Adrenal gland (tissue), 12 donors: ENCODE results near the gene TBC1D7. TPM values are rescaled to one million over a fixed set of nuclear protein-coding genes. Genes with fewer than 3 reads are reported as not detected.

ENCODE experiments used
- DNase-seq, 7 donors: peaks; one replicate each; pipeline ENCODE4 v3.0.0-alpha.2; 2019 to 2020
- H3K27ac ChIP-seq, 5 donors: fragments of 200-600 bp; sonication (generic) in 4 of 5; 1 replicate in 3 of 5; 2 replicates in 2 of 5; pipeline versions ENCODE4 v1.5.1 to v1.8.0; 2016 to 2020; ENCODE audit warnings: mild to moderate bottlenecking in 1 of 5
- H3K27me3 ChIP-seq: fragments of 200-600 bp; 2 replicates; pipeline ENCODE4 v1.8.0; 2021
- H3K36me3 ChIP-seq, 2 donors: fragments of 200-600 bp; replicated peaks in 1 of 2; 1 replicate in 1 of 2; 2 replicates in 1 of 2; pipeline versions ENCODE4 v1.5.1 to v1.8.0; 2018 to 2022
- H3K4me1 ChIP-seq, 2 donors: fragments of 200-600 bp; replicated peaks in 1 of 2; 1 replicate in 1 of 2; 2 replicates in 1 of 2; pipeline versions ENCODE4 v1.5.1 to v1.8.0; 2018 to 2021
- H3K4me3 ChIP-seq, 4 donors: fragments of 200-600 bp; sonication (generic) in 3 of 4; one replicate each; pipeline ENCODE4 v1.5.1; 2016 to 2018
- H3K9me3 ChIP-seq, 3 donors: fragments of 200-600 bp; sonication (generic) in 1 of 3; replicated peaks in 1 of 3; 1 replicate in 2 of 3; 2 replicates in 1 of 3; pipeline versions ENCODE4 v1.5.1 to v1.8.0; 2016 to 2021
- POLR2A ChIP-seq, 2 donors: fragments of 450-650 bp; IDR thresholded peaks; one replicate each; pipeline ENCODE4 v1.6.1; 2017; ENCODE audit warnings: antibody characterized with exemption in 2 of 2, mild to moderate bottlenecking in 2 of 2, moderate library complexity in 1 of 2
- WGBS, 4 donors: extraction: QIAGEN DNeasy Blood & Tissue Kit in 2 of 4; methylation state at CpG; one replicate each; pipeline versions ENCODE4 v1.1.5 to v1.1.7; 2013 to 2017; 5-methylcytosine and 5-hydroxymethylcytosine counted together
- intact Hi-C, 2 donors: fragments of 100-400 bp; cut with DNase I; formaldehyde crosslinking; loops; one replicate each; pipeline versions ENCODE4 v1.14.1 to v1.15.0; 2022 to 2023
- polyA plus RNA-seq, 3 donors: library from polyadenylated mRNA; stranded (reverse); fragments of 200-250 nt in 2 of 3; fragments of 350-450 nt in 1 of 3; fragmentation: Illumina TruSeq in 1 of 3; extraction: RNeasy Lipid Tissue Mini Kit (QIAGEN cat#74804) in 1 of 3; gene quantifications; one replicate each; pipeline ENCODE4 v1.2.3, GENCODE V29; 2013 to 2014
- total RNA-seq, 9 donors: library from RNA; depleted of rRNA in 4 of 9; stranded (reverse); fragments of >200 nt in 4 of 9; fragments of 120-200 nt in 1 of 9; fragmentation: NEBNext Ultra II Directional in 1 of 9; extraction: Animal tissue kit (Norgen Biotek cat#: 25700) in 1 of 9; gene quantifications; one replicate each; pipeline versions ENCODE4 v1.1.0 to v1.2.4, GENCODE V29; 2013 to 2023
- TF ChIP-seq, protein P1 (sequence below), 6 experiments: fragments of 450-650 bp in 4 of 6; fragments of 200-600 bp in 2 of 6; sonication (generic) in 1 of 6; IDR thresholded peaks; 1 replicate in 5 of 6; 2 replicates in 1 of 6; pipeline versions ENCODE4 v1.5.1 to v1.8.0; 2016 to 2021; ENCODE audit warnings: antibody characterized with exemption in 6 of 6, mild to moderate bottlenecking in 2 of 6, moderate library complexity in 1 of 6
- donor health status: healthy with polysubstance abuse.
- donor health status: Bipolar disorder and iron deficiency.
- donor health status: DM: yes; HTN: yes; CAD: no.
- donor health status: DM: no; HTN: no; CAD: no.
- donor health status: DM: no; HTN: no; CAD: no.
- donor health status: DM: yes; HTN: yes; CAD: no.

TBC1D7 gene
- total and polyA plus RNA-seq, 12 donors = 8.0 to 23.0 (median 12.4) TPM

DNA sequence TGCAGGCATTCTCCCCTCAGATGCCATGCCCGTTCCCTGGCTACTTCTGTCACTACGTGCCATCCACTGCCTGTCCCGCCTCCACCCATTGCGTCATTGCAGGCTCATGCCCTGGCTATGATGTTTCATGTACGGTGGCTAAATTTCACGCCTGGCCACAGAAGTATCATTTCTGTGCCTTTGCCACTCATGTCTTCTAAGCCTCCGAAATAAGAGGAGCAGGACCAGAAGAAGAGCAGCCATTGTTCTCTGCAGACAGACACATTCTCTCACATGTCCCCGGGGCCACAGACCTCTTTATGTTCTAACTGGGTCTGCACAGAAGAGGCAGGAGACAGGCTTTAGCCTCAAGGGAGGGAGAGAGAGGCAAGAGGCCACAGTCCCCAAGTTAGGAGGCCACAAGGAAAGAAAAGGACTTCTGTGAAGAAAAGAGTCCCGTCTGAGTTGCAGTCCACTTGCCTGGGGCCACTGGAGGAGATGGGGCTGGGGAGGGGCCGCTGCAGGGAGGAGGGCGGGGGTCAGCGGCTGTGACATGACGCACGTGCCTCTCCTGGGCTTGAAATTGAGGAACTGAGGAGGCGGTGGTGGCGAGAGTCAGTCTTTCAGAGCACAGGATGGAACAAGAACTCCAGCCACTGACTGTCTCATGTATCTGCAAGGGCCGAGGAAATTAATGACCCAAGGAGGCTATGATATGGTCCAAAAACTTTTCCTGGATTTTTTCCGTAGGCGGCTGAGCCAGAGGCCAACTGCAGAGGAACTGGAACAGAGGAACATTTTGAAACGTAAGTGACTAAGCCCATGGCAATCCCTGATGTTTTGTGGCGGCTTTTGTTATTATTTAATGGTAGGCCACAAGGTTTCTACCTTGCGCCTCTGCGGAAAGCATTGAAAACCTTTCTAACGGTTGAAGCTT, 55.9 kb downstream of the TBC1D7 start:
- DNase-seq = peak; percentile 31 to 67 (median 43)
- no peak for TF ChIP-seq POLR2A (IDR thresholded peaks at IDR 0.05)
- TF ChIP-seq, protein P1, sequence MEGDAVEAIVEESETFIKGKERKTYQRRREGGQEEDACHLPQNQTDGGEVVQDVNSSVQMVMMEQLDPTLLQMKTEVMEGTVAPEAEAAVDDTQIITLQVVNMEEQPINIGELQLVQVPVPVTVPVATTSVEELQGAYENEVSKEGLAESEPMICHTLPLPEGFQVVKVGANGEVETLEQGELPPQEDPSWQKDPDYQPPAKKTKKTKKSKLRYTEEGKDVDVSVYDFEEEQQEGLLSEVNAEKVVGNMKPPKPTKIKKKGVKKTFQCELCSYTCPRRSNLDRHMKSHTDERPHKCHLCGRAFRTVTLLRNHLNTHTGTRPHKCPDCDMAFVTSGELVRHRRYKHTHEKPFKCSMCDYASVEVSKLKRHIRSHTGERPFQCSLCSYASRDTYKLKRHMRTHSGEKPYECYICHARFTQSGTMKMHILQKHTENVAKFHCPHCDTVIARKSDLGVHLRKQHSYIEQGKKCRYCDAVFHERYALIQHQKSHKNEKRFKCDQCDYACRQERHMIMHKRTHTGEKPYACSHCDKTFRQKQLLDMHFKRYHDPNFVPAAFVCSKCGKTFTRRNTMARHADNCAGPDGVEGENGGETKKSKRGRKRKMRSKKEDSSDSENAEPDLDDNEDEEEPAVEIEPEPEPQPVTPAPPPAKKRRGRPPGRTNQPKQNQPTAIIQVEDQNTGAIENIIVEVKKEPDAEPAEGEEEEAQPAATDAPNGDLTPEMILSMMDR (IDR thresholded peaks at IDR 0.05) = no peak
- 74 to 78% (median 76%) methylated on average over 24 of the region's 24 CpGs for WGBS, 4 donors
- Histone ChIP-seq H3K9me3 (no peaks in the 10 kb centered on the region), H3K27ac (peak overlapping the region in 1 of 5 donors; percentile 14), H3K27me3 (no peaks in the 10 kb centered on the region), H3K4me3 (peak overlapping the region in 1 of 4 donors; percentile 36), H3K4me1 (no peaks in the 10 kb centered on the region), H3K36me3 (no peaks in the 10 kb centered on the region)
- intact Hi-C loops = no loop called here

DNA sequence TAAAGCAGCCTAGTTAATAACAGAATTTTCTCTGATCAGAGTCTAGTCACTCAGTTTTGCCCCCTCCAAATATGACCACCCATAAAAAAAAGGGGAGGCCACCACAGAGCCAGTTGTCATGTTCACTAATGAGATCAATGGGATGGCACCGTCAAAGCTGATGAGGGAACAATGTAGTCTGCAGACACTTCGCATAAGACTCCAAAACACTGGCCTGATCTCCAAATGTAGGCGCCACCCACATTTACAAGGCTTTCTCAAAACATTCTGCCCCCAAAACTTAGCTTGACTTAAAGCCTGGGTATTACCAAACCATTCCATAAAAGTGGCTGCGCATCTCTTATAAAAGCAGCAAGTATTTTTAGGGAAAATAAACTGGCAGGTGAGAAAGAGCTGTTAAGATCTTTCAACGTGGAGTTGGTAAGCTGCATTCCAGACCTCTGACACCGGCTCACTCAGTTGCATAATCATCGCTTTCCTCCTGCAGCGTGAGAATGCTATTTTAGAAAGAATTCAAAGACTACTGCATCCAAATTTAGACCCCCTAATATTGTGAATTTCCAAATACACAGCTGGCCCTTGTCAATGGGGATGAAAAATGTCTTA, 59.3 kb downstream of the TBC1D7 start:
- WGBS, 4 donors = 72 to 79% (median 75%) methylated on average over 8 of the region's 8 CpGs
- Histone ChIP-seq H3K27ac (no peak overlapping the region), H3K27me3 (no peaks in the 10 kb centered on the region), H3K4me3 (no peak overlapping the region), H3K36me3 (no peaks in the 10 kb centered on the region), H3K9me3 (no peaks in the 10 kb centered on the region), H3K4me1 (no peaks in the 10 kb centered on the region)
- TF ChIP-seq, protein P1 (IDR thresholded peaks at IDR 0.05) = no peak
- no peak for TF ChIP-seq POLR2A (IDR thresholded peaks at IDR 0.05)
- intact Hi-C loops = no loop called here
- no peak for DNase-seq

- 81 to 90% (median 85%) methylated on average over 2 of the region's 2 CpGs for WGBS, 4 donors
- intact Hi-C loops = no loop called here
- no peak for DNase-seq
Observed at GRCh38 chr6:13267142-13267651, 61.1 kb downstream of the TBC1D7 start.

GRCh38 chr6:13263669-13264068, 64.7 kb downstream of the TBC1D7 start:
- intact Hi-C loops = no loop called here
- no peak overlapping the region for H3K4me3 ChIP-seq
- TF ChIP-seq POLR2A (IDR thresholded peaks at IDR 0.05) = no peak
- TF ChIP-seq, protein P1 (IDR thresholded peaks at IDR 0.05) = no peak
- no peaks in the 10 kb centered on the region for H3K27me3 ChIP-seq
- H3K4me1 ChIP-seq = no peaks in the 10 kb centered on the region
- DNase-seq = no peak
- no peaks in the 10 kb centered on the region for H3K9me3 ChIP-seq
- no peaks in the 10 kb centered on the region for H3K36me3 ChIP-seq
- no peak overlapping the region for H3K27ac ChIP-seq
- WGBS, 4 donors = 89 to 92% (median 90%) methylated on average over 6 of the region's 6 CpGs

More at GRCh38 chr6:13267142-13267651, 61.1 kb downstream of the TBC1D7 start:
- Histone ChIP-seq H3K27ac (no peak overlapping the region), H3K4me3 (no peak overlapping the region), H3K36me3 (no peaks in the 10 kb centered on the region), H3K9me3 (no peaks in the 10 kb centered on the region), H3K27me3 (no peaks in the 10 kb centered on the region), H3K4me1 (no peaks in the 10 kb centered on the region)
- TF ChIP-seq, protein P1 (IDR thresholded peaks at IDR 0.05) = no peak
- no peak for TF ChIP-seq POLR2A (IDR thresholded peaks at IDR 0.05)
